Activated naive CD8-positive, alpha-beta T cell treated with anti-CD3 and anti-CD28 coated beads, Interleukin-2, amount 10 ng/mL, durations not matched to agents 7 days and 5 days (primary cell): ENCODE data around the gene ITGB1BP1. TPM values are rescaled to one million over a fixed set of nuclear protein-coding genes. Genes with fewer than 3 reads are reported as not detected.

Experiments used
- ATAC-seq: fragments of 150-1000 bp; cut with Tn5 transposase; one replicate; pipeline ENCODE4 v1.10.0; 2021; ENCODE audit warnings: low read depth, moderate library complexity
- POLR2A ChIA-PET: fragments of 350-600 bp; sonication (Branson Sonifier 250); formaldehyde crosslinking; loops from one replicate; lab custom pipeline; 2021; ENCODE audit warnings: antibody characterized with exemption; lab: Charles Lee
- DNase-seq: peaks from one replicate; pipeline ENCODE4 v3.0.0; 2021
- H3K27ac Mint-ChIP-seq: one replicate; pipeline ENCODE4 v1.8.0; 2022; ENCODE audit warnings: mild to moderate bottlenecking, mixed read lengths
- H3K27me3 Mint-ChIP-seq: one replicate; pipeline ENCODE4 v1.8.0; 2022; ENCODE audit warnings: mild to moderate bottlenecking, moderate library complexity, mixed read lengths
- H3K36me3 Mint-ChIP-seq: one replicate; pipeline ENCODE4 v1.8.0; 2021; ENCODE audit warnings: mild to moderate bottlenecking, mixed read lengths
- H3K4me1 Mint-ChIP-seq: one replicate; pipeline ENCODE4 v1.8.0; 2021; ENCODE audit warnings: mixed read lengths
- H3K4me3 Mint-ChIP-seq: one replicate; pipeline ENCODE4 v1.8.0; 2022; ENCODE audit warnings: mild to moderate bottlenecking, moderate library complexity, mixed read lengths
- H3K9me3 Mint-ChIP-seq: one replicate; pipeline ENCODE4 v1.8.0; 2021; ENCODE audit warnings: mixed read lengths
- total RNA-seq, 2 experiments: library from RNA; stranded (reverse); gene quantifications; one replicate each; pipeline ENCODE4 v1.2.3, GENCODE V29; 2021

Gene ITGB1BP1
- total RNA-seq, 2 experiments from 2014 or later = 104 to 122 TPM

DNA sequence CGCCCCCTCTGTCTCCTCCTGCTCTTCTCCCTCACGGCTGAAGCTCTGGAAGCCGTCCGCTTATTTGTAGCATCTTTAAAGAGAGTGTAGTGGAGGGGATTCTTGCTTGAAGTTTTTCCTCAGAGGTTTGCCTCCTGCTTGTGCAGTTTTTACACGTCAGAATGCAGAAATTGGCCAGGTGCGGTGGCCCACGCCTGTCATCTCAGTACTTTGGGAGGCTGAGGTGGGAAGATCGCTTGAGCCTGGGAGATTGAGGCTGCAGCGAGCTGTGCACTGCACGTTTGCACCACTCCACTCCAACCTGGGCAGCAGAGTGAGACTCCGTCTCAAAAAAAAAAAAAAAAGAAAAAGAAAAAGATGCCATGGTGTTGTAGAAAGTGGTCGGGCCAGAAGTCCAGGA lies 69.0 kb downstream of the ITGB1BP1 start:
- POLR2A ChIA-PET = no interaction called here
- H3K4me1 Mint-ChIP-seq = no peaks in the 10 kb centered on the region
- no peak overlapping the region for H3K27ac Mint-ChIP-seq
- no peak for DNase-seq
- no peaks in the 10 kb centered on the region for H3K9me3 Mint-ChIP-seq
- no peak for ATAC-seq
- H3K27me3 Mint-ChIP-seq = peaks cover 33% of the 10 kb centered on the region
- no peaks in the 10 kb centered on the region for H3K36me3 Mint-ChIP-seq
- H3K4me3 Mint-ChIP-seq = no peak overlapping the region

Other genes starting within 250 kb of the ITGB1BP1 start
- not detected for gene ASAP2, start 216.7 kb downstream of the ITGB1BP1 start, total RNA-seq
- gene CPSF3, start 126 bp upstream of the ITGB1BP1 start, total RNA-seq = 10 to 100 TPM; 43.3 to 48.0 TPM
- 10 to 100 TPM; 73.6 to 73.9 TPM for gene IAH1, start 51.0 kb upstream of the ITGB1BP1 start, total RNA-seq
- 10 to 100 TPM; 24.7 to 25.3 TPM for gene ADAM17, start 132.3 kb upstream of the ITGB1BP1 start, total RNA-seq
- 100 to 1,000 TPM; 191 to 216 TPM for gene YWHAQ, start 207.5 kb upstream of the ITGB1BP1 start, total RNA-seq